Measurements from ENCODE around the gene GGTLC2.
"Not testable (repeated sequence)": the region's sequence is repeated elsewhere in the genome, so short reads cannot be mapped to it uniquely, and the experiment has no call there.

The GGTLC2 gene

DNA sequence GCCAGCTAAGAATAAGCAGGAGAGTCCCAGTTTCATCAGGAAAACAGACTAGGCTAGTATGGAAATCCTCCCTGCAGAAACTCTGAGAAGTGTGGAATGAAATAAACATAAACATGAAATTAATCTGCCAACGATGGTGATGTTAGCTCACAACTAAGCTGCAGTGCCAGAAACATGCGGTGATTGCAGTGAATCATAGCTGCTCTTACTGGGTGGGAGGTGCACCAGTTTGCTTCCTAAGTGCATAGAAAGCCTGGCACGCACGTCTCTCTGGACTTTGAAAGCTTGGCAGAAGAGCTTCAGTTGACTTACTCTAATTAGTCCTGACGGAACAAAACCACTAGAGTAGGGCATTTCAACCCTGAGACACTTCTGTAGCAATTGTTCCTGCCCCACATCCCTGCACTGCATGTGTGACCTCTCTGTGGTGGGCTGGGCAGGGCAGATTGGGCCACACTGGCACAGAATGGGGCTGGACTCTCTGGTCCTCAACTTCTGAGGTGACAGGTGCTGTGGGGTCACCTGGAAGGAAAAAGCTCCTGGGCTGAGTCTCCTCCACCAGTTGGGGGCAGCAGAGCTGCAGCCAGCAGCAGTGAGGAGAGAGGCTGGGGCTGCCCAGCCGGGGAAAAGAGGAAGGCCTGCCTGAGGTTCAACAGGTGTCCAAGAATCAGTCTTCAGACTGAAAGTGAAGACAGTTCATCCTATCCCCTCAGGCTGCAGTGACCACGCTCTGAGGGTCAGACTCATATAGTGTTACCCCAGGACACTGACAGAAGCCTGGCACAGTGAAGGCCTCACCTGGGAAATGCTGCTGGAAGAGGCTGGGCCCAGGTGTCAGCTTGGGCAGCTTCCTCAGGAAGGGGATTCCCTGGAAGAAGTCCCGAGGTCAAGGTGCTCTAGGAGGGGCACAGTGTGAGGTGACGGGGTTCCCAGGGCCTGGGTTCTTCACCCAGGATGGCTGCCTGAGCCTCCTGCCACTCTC, 40.5 kb downstream of the GGTLC2 start:
- DNase-seq (ENCODE audit: low read depth): peak; percentile 48
- TF ChIP-seq, protein P1, sequence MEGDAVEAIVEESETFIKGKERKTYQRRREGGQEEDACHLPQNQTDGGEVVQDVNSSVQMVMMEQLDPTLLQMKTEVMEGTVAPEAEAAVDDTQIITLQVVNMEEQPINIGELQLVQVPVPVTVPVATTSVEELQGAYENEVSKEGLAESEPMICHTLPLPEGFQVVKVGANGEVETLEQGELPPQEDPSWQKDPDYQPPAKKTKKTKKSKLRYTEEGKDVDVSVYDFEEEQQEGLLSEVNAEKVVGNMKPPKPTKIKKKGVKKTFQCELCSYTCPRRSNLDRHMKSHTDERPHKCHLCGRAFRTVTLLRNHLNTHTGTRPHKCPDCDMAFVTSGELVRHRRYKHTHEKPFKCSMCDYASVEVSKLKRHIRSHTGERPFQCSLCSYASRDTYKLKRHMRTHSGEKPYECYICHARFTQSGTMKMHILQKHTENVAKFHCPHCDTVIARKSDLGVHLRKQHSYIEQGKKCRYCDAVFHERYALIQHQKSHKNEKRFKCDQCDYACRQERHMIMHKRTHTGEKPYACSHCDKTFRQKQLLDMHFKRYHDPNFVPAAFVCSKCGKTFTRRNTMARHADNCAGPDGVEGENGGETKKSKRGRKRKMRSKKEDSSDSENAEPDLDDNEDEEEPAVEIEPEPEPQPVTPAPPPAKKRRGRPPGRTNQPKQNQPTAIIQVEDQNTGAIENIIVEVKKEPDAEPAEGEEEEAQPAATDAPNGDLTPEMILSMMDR (IDR thresholded peaks at IDR 0.05; ENCODE audit: low read depth, low read length): peak; percentile 66
- TF ChIP-seq POLR2A (IDR thresholded peaks at IDR 0.05; ENCODE audit: extremely low read depth, insufficient read length): no peak
- H3K4me3 ChIP-seq (ENCODE audit: low read depth, low read length): no peak overlapping the region

- TF ChIP-seq, protein P1 (IDR thresholded peaks at IDR 0.05; ENCODE audit: low read depth, low read length): no peak
- TF ChIP-seq POLR2A (IDR thresholded peaks at IDR 0.05; ENCODE audit: extremely low read depth, insufficient read length) (no peak), MYC (IDR thresholded peaks at IDR 0.05; ENCODE audit: low read depth, low read length) (no peak), MAX (IDR thresholded peaks at IDR 0.05; ENCODE audit: low read depth, low read length) (no peak)
- H3K4me3 ChIP-seq (ENCODE audit: low read depth, low read length): no peak overlapping the region
- no peak for DNase-seq (ENCODE audit: low read depth)
These were observed 41.2 kb downstream of the GGTLC2 start for GRCh38 chr22:22685586-22685985.

GRCh38 chr22:22686202-22687115, 42.0 kb downstream of the GGTLC2 start:
- H3K4me3 ChIP-seq (ENCODE audit: low read depth, low read length): not testable (repeated sequence)
- DNase-seq (ENCODE audit: low read depth): peak; percentile 29

GRCh38 chr22:22687638-22688500, 43.5 kb downstream of the GGTLC2 start:
- DNase-seq (ENCODE audit: low read depth): peak; percentile 62
- TF ChIP-seq POLR2A (IDR thresholded peaks at IDR 0.05; ENCODE audit: extremely low read depth, insufficient read length): no peak
- TF ChIP-seq MAX (IDR thresholded peaks at IDR 0.05; ENCODE audit: low read depth, low read length): 0 out of 2 replicates have a peak, but pooled peaks have one; percentile 17
- TF ChIP-seq, protein P1 (IDR thresholded peaks at IDR 0.05; ENCODE audit: low read depth, low read length): peak; percentile 87
- no peak for TF ChIP-seq MYC (IDR thresholded peaks at IDR 0.05; ENCODE audit: low read depth, low read length)
- H3K4me3 ChIP-seq (ENCODE audit: low read depth, low read length): no peak overlapping the region

- no peak overlapping the region for H3K4me3 ChIP-seq (ENCODE audit: low read depth, low read length)
- no peak for DNase-seq (ENCODE audit: low read depth)
- TF ChIP-seq, protein P1 (IDR thresholded peaks at IDR 0.05; ENCODE audit: low read depth, low read length): no peak
- no peak for TF ChIP-seq MYC (IDR thresholded peaks at IDR 0.05; ENCODE audit: low read depth, low read length)
- no peak for TF ChIP-seq MAX (IDR thresholded peaks at IDR 0.05; ENCODE audit: low read depth, low read length)
- no peak for TF ChIP-seq POLR2A (IDR thresholded peaks at IDR 0.05; ENCODE audit: extremely low read depth, insufficient read length)
These were observed 45.4 kb downstream of the GGTLC2 start for GRCh38 chr22:22689621-22690345.
